Skeletal muscle tissue (tissue), 5 donors: ENCODE data around the gene ZMYND19. TPM values are rescaled to one million over a fixed set of nuclear protein-coding genes. Genes with fewer than 3 reads are reported as not detected.
"Not testable (repeated sequence)": the region's sequence is repeated elsewhere in the genome, so short reads cannot be mapped to it uniquely, and the experiment has no call there.

Experiments
- H3K27ac ChIP-seq: one replicate; pipeline ENCODE4 v1.7.0; 2013; ENCODE audit warnings: mild to moderate bottlenecking, low read depth, low read length, inconsistent platforms
- H3K27me3 ChIP-seq, 3 donors: one replicate each; pipeline ENCODE4 v1.7.0; 2013; ENCODE audit warnings: low read length in 3 of 3; ENCODE audit not compliant: control insufficient read depth in 3 of 3, insufficient read depth in 3 of 3
- H3K36me3 ChIP-seq, 3 donors: one replicate each; pipeline ENCODE4 v1.7.0; 2013; ENCODE audit warnings: low read length in 3 of 3; ENCODE audit not compliant: control insufficient read depth in 3 of 3, insufficient read depth in 3 of 3
- H3K4me1 ChIP-seq, 3 donors: one replicate each; pipeline ENCODE4 v1.7.0; 2013; ENCODE audit warnings: low read length in 3 of 3, mild to moderate bottlenecking in 3 of 3; ENCODE audit not compliant: control insufficient read depth in 3 of 3, insufficient read depth in 3 of 3
- H3K4me3 ChIP-seq, 3 donors: one replicate each; pipeline ENCODE4 v1.7.0; 2013; ENCODE audit warnings: low read length in 3 of 3
- H3K9ac ChIP-seq, 3 donors: one replicate each; pipeline ENCODE4 v1.7.0; 2013; ENCODE audit warnings: low read length in 3 of 3, mild to moderate bottlenecking in 3 of 3, moderate library complexity in 2 of 3, low read depth in 1 of 3
- H3K9me3 ChIP-seq, 3 donors: one replicate each; pipeline ENCODE4 v1.7.0; 2013; ENCODE audit warnings: low read length in 3 of 3; ENCODE audit not compliant: control insufficient read depth in 3 of 3
- small RNA-seq: library from RNA; depleted of rRNA; stranded (forward); fragments of <200 nt; gene quantifications from one replicate; pipeline ENCODE3, GENCODE V24; 2014
- total RNA-seq: library from RNA; depleted of rRNA; stranded (reverse); fragments of >200 nt; gene quantifications from one replicate; pipeline ENCODE4 v1.2.3, GENCODE V29; 2014
- donor health status: Osteomylitis.

Gene ZMYND19
- total RNA-seq, 1 donor from 2014 or later: 13.0 TPM

DNA sequence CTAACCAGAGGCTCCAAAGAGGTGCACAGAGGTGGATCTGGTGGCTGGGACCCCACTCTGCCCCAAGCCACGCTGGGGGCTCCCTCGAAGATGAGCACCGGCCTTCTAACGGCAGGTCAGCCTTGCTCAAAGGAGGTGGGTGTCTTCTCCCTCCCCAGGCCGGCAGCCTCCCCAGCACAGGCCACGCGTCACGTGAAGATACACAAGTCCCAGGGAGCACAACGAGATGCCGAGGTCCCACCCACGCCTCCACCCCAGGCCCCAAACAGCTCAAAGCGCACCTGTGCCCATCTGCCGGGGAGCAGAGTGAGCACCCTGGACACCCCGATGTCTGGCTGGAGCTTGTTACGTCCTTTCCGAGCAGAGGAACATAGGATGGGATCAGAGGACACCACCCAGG lies 52.3 kb downstream of the ZMYND19 start:
- no peak overlapping the region for H3K9ac ChIP-seq
- H3K27ac ChIP-seq: no peak overlapping the region
- H3K9me3 ChIP-seq: no peaks in the 10 kb centered on the region
- no peaks in the 10 kb centered on the region for H3K27me3 ChIP-seq
- peaks cover 5 to 8% (median 6%) of the 10 kb centered on the region in 3 donors for H3K4me1 ChIP-seq
- no peak overlapping the region for H3K4me3 ChIP-seq
- peaks cover 17 to 29% (median 29%) of the 10 kb centered on the region in 3 donors for H3K36me3 ChIP-seq

DNA sequence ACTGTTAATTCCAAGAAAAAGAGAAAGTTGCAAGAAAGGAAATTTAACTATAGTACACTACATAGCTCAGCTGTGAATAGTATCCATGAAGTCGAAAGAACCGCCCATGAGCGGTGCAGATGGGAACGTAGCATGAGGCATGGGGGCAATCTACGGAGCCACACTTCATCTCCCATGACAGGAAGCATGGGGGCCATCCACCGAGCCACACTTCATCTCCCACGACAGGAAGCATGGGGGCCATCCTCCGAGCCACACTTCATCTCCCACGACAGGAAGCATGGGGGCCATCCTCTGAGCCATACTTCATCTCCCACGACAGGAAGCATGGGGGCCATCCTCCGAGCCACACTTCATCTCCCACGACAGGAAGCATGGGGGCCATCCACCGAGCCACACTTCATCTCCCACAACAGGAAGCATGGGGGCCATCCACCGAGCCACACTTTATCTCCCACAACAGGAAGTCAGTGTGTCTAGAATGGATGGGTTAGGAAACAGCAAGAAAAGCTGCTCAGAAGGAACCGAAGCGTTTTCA lies 53.6 kb downstream of the ZMYND19 start:
- not testable (repeated sequence) for H3K4me3 ChIP-seq, H3K27me3 ChIP-seq, H3K9me3 ChIP-seq, H3K9ac ChIP-seq, H3K27ac ChIP-seq, H3K4me1 ChIP-seq
- H3K36me3 ChIP-seq: peaks cover 6 to 23% (median 22%) of the 10 kb centered on the region in 3 donors

- Histone ChIP-seq H3K4me3 (no peak overlapping the region), H3K9me3 (no peaks in the 10 kb centered on the region), H3K9ac (peak overlapping the region in 2 of 3 donors; percentile 40 to 51), H3K27me3 (no peaks in the 10 kb centered on the region), H3K27ac (no peak overlapping the region), H3K36me3 (peaks cover under 1 to 13% (median 12%) of the 10 kb centered on the region in 3 donors), H3K4me1 (peaks cover 6 to 11% (median 10%) of the 10 kb centered on the region in 3 donors)
Observed at GRCh38 chr9:137535120-137535428, 55.2 kb downstream of the ZMYND19 start.

DNA sequence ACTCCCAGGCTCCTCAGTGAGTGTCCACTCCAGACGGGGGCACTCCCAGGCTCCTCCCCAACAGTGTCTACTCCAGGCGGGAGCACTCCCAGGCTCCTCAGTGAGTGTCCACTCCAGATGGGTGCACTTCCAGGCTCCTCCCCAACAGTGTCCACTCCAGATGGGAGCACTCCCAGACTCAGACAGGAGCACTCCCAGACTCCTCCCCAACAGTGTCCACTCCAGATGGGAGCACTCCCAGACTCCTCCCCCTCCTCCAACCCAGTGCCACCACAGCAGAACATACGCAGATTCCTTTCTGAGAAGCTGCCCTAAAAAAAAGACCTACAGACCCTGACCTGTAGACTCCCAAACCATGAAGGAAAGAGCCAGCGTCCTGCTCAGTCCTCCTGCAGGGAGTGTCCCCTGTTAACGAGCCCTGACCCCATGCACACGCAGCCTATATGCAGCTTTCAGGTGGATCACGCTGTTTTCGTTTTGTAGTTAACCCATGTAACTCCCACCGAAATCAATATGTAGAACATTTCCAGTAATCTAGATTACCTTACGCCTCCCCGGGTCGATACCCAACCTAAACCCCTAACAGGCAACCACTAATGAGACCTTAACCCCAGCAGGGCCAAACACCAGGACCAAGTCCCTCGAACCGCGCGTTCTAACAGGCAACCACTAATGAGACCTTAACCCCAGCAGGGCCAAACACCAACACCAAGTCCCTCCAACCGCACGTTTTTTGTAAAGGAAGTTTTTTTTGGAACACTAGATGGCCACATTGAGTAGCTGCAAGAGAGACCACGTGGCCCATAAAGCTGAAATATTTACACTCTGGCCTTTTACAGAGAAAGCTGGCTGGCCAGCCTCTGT lies 55.8 kb downstream of the ZMYND19 start:
- peak overlapping the region in 2 of 3 donors; percentile 40 to 51 for H3K9ac ChIP-seq
- H3K4me3 ChIP-seq: no peak overlapping the region
- peaks cover 0 to 12% (median 10%) of the 10 kb centered on the region in 3 donors for H3K36me3 ChIP-seq
- no peaks in the 10 kb centered on the region for H3K9me3 ChIP-seq
- H3K4me1 ChIP-seq: peaks cover 6 to 11% (median 10%) of the 10 kb centered on the region in 3 donors
- no peak overlapping the region for H3K27ac ChIP-seq
- H3K27me3 ChIP-seq: no peaks in the 10 kb centered on the region

- H3K4me3 ChIP-seq, H3K9me3 ChIP-seq, H3K36me3 ChIP-seq, H3K9ac ChIP-seq, H3K27me3 ChIP-seq, H3K27ac ChIP-seq: not testable (repeated sequence)
- peaks cover 6 to 11% (median 10%) of the 10 kb centered on the region in 3 donors for H3K4me1 ChIP-seq
Observed at GRCh38 chr9:137532891-137533468, 57.3 kb downstream of the ZMYND19 start.

Small RNA genes within 50 kb of the gene (small RNA-seq; reads per million reads assigned to genes)
- not detected for gene RF00017

Other genes with a start within 250 kb of the ZMYND19 start
- gene EXD3, start 167.3 kb downstream of the ZMYND19 start, total RNA-seq: 8.4 TPM
- gene NOXA1, start 167.1 kb downstream of the ZMYND19 start, total RNA-seq: 0.52 TPM
- gene ENTPD8, start 149.2 kb downstream of the ZMYND19 start, total RNA-seq: not detected
- 4.2 TPM for gene NSMF, start 131.2 kb downstream of the ZMYND19 start, total RNA-seq
- 1.0 TPM for gene PNPLA7, start 40.1 kb downstream of the ZMYND19 start, total RNA-seq
- gene MRPL41, start 38.6 kb downstream of the ZMYND19 start, total RNA-seq: 32.9 TPM
- gene DPH7, start 11.6 kb downstream of the ZMYND19 start, total RNA-seq: 13.0 TPM
- gene ARRDC1, start 15.2 kb upstream of the ZMYND19 start, total RNA-seq: 14.6 TPM
- gene EHMT1, start 28.5 kb upstream of the ZMYND19 start, total RNA-seq: 43.3 TPM